ENCODE data around the gene CORIN.
A peak's percentile ranks its signal among the peaks of the same experiment; 100 is the strongest.

Gene CORIN

GRCh38 chr4:47705326-47705981 is 132.4 kb downstream of the CORIN start:
- peak; percentile 23 for DNase-seq (ENCODE audit: low spot score)
- in situ Hi-C loops (cut with MboI; ENCODE audit: low pct_unique_long_range_greater_than_20kb, low sequenced_read_pairs, unreplicated experiment): loop anchor here (25.0 kb wide), 1 partner anchor 132 kb away; the partner anchor contains the start of gene CORIN
- peak; percentile 51 for TF ChIP-seq CTCF (IDR thresholded peaks at IDR 0.05; ENCODE audit: extremely low read depth, insufficient read depth, missing control alignments)

- DNase-seq (ENCODE audit: low spot score): peak; percentile 25
- in situ Hi-C loops (cut with MboI; ENCODE audit: low pct_unique_long_range_greater_than_20kb, low sequenced_read_pairs, unreplicated experiment): loop anchor here (25.0 kb wide), 1 partner anchor 132 kb away; the partner anchor contains the start of gene CORIN
- TF ChIP-seq CTCF (IDR thresholded peaks at IDR 0.05; ENCODE audit: extremely low read depth, insufficient read depth, missing control alignments): peak; percentile 59
Measured at GRCh38 chr4:47704693-47705325, 133.1 kb downstream of the CORIN start.

- DNase-seq (ENCODE audit: low spot score): no peak
Measured at GRCh38 chr4:47703956-47704355, 133.9 kb downstream of the CORIN start.

GRCh38 chr4:47703008-47703407 is 134.9 kb downstream of the CORIN start:
- TF ChIP-seq CTCF (IDR thresholded peaks at IDR 0.05; ENCODE audit: extremely low read depth, insufficient read depth, missing control alignments): no peak
- DNase-seq (ENCODE audit: low spot score): no peak
- in situ Hi-C loops (cut with MboI; ENCODE audit: low pct_unique_long_range_greater_than_20kb, low sequenced_read_pairs, unreplicated experiment): loop anchor here (25.0 kb wide), 1 partner anchor 134 kb away; the partner anchor contains the start of gene CORIN

More at GRCh38 chr4:47703956-47704355, 133.9 kb downstream of the CORIN start:
- TF ChIP-seq CTCF (IDR thresholded peaks at IDR 0.05; ENCODE audit: extremely low read depth, insufficient read depth, missing control alignments): no peak
- in situ Hi-C loops (cut with MboI; ENCODE audit: low pct_unique_long_range_greater_than_20kb, low sequenced_read_pairs, unreplicated experiment): loop anchor here (25.0 kb wide), 1 partner anchor 133 kb away; the partner anchor contains the start of gene CORIN

- TF ChIP-seq CTCF (IDR thresholded peaks at IDR 0.05; ENCODE audit: extremely low read depth, insufficient read depth, missing control alignments): no peak
- in situ Hi-C loops (cut with MboI; ENCODE audit: low pct_unique_long_range_greater_than_20kb, low sequenced_read_pairs, unreplicated experiment): loop anchor here (25.0 kb wide), 1 partner anchor 136 kb away; the partner anchor contains the start of gene CORIN
- no peak for DNase-seq (ENCODE audit: low spot score)
Measured at GRCh38 chr4:47701286-47701685, 136.6 kb downstream of the CORIN start.

- DNase-seq (ENCODE audit: low spot score): no peak
- in situ Hi-C loops (cut with MboI; ENCODE audit: low pct_unique_long_range_greater_than_20kb, low sequenced_read_pairs, unreplicated experiment): loop anchor here (25.0 kb wide), 1 partner anchor 388 kb away; no protein-coding TSS in a partner anchor
- no peak for TF ChIP-seq CTCF (IDR thresholded peaks at IDR 0.05; ENCODE audit: extremely low read depth, insufficient read depth, missing control alignments)
Measured at GRCh38 chr4:47698837-47699236, 139.0 kb downstream of the CORIN start.

Measured in GM13977 (cell line).